NCI-H345 (cell line): ENCODE results near the gene POLN.
"Not testable (repeated sequence)": the region's sequence is repeated elsewhere in the genome, so short reads cannot be mapped to it uniquely, and the experiment has no call there.

Experiments used
- DNase-seq: peaks from one replicate; lab custom pipeline; 2025; lab: John Stamatoyannopoulos, UW

Gene POLN

DNA sequence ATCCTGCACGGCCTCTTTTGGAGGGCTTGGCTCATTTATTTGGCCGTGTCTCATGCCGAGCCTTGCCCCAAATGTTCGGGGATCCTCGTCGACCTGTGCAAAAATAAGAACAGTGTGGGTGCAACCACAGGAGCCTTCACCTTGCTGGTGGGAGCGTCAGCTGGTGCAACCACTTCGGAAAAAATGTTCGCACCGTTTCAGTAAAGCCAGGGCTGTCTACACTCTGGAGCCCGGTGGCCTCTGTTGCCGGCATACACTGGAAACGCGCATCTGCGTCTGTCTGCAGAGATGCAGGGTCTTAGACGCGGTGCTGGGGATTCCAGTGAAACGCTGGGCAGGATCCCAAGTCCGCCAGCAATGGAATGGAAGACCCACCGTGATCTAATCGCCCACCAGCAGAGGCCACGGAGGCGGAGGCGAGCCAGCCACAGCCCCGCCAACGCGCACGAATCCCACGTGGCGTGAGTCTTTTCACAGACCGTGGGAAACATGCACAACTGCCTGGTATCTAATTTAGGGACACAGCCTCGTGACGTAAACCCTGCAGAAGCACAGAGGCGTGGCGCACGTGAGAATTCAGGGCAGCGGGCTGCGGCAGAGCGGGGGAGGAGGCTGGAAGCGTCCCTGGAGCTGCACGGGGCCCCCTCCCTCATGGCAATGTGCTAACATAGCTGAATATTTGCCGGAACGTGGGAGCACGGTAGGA lies 33.8 kb upstream of the POLN start:
- no peak for DNase-seq

DNA sequence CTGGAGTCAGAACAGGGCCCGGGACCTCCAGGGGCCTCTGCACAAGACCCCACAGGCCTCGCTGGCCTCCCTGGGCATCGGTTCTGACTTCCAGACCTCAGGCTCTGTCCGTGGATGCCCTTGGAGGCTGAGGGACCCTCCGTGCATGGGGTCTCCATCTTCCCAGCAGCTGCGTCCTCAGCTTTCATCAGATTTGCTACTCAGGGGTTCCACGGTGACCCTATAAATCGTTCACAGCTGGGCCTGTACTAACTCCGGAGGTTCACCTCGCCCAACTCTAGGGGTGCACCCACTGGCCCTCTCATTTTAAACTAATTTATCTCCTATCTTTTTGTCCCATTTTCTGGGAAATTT lies 33.1 kb upstream of the POLN start:
- not testable (repeated sequence) for DNase-seq

DNA sequence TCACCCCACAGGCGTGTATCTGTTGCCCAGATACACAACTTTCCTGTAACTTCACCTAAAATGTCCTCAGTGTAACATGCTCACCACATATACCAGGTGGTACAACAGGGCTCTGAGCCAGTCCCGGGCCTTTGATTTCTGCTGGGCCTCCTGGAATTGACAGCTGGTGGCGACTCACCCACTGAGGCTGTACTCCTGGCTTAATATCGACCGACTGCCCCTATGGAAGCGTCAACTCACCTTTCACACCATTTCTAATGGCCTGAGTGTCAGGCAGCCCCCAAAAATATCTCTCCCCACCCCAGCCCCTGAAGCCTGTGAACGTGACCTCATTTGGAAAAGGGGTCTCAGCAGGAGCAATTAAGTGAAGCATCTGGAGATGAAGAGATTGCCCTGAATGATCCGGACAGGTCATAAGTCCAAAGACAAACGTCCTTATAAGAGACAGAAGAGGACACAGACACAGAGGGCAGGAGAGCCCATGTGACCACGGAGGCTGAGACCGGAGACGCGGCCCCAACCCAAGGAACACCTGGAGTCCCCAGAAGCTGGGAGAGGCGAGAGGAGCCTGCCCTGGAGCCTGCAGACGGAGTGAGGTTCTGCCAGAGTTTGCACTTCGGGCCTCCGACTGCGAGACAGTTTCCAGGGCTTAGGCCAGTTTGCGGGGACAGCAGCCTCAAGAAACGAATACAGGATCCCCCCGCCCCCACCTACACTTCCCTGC lies 32.6 kb upstream of the POLN start:
- no peak for DNase-seq

DNA sequence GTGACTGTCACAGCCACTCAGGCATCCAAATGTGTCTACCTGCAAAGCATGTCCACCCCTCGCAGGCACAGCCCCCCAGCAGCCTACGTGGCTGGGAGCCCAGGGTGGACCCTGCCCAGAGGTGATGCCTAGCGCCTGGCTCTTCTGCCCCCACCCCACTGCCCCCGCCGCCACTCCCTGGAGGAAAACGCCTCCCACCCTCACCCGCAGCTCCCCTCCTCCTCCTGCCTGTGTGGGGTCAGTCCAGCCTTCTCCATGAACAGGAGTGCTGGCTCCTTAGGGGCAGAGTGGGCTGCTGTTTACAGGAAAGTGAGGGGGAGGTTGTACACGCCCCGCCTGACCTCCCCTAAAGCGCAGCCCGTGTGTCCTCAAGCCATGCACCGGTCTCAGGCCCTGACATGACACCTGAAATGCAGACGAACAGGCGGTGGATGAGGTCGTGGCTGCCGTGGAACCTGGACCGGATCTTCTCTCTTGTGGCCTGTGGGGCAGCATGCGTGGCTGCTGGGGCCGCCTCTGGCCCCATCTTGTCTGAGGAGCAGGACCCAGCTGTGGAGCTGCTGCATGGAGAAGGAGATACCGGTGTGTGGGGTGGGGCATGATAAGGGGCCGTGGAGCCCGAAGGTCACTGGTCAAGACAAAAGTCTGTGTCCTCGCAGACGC lies 31.9 kb upstream of the POLN start:
- no peak for DNase-seq

DNA sequence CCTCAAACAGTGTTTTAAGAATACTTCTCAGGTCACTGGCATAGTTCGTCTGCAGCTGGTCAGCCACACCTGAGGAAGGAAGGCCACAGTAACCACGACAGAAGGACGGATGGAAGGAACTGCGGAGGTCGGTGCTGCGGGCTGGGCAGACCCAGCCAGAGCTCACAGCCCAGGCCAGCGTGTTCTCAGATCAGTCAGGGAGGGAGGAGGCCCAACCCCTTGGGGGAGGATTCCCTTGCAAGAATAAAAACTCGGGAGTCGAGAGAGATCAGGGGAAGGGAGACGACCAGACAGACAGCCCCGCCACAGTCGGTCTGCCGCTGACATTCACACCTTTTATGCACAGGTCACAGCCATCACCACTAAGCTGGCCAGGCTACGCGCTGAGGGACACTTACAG lies 31.3 kb upstream of the POLN start:
- DNase-seq: no peak

DNA sequence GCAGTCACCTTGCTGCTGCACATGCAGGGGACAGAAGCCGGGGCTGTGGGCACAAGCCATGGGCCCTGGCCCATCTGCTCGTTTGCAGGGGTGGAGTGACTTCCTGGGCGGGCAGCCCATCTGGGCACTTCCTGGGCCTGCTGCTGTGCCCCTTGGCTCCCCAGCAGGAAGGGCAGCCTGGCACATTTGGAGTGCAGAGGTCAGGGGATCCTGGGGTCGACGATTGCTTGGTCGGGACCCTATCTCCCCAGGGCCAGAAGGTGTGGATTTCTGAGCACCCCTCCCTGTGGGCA lies 30.9 kb upstream of the POLN start:
- DNase-seq: no peak

DNA sequence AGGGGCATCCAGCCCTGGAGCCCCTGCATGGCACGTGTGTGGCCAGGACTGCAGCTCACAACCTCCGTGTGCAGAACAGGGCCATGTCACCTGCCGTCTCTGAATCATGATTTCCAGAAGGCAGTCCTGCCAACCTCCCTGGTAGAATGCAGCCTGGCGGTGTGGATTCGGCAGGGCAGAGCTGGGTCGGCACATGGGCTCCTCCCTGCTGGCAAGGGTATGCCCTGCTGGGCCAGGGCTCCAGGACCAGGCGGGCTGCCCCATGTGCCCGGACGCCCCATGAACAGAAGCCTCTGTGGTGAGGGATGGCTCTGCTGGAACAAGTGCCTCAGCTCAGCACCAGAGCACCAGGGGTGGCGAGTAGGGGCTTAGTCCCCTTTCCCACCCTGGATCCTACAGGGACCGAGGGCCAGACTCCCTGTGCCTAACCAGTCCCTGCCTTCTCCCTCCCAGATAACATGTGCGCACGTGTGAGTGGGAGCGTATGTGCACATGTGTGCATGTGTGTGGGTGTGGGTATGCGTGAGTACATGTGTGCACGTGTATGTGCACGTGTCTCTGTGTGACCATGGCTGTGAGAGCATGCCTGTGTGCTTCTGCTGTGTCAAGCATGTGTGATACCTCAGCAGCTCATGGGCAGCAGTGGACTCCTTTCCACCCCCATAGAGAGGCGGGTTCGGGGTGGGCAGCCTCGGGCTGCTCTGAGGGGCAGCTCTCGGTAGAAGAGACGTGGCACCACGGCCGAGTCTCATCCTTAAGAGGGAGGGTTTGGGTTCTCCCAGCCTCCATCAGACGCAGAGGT lies 30.3 kb upstream of the POLN start:
- DNase-seq: no peak

DNA sequence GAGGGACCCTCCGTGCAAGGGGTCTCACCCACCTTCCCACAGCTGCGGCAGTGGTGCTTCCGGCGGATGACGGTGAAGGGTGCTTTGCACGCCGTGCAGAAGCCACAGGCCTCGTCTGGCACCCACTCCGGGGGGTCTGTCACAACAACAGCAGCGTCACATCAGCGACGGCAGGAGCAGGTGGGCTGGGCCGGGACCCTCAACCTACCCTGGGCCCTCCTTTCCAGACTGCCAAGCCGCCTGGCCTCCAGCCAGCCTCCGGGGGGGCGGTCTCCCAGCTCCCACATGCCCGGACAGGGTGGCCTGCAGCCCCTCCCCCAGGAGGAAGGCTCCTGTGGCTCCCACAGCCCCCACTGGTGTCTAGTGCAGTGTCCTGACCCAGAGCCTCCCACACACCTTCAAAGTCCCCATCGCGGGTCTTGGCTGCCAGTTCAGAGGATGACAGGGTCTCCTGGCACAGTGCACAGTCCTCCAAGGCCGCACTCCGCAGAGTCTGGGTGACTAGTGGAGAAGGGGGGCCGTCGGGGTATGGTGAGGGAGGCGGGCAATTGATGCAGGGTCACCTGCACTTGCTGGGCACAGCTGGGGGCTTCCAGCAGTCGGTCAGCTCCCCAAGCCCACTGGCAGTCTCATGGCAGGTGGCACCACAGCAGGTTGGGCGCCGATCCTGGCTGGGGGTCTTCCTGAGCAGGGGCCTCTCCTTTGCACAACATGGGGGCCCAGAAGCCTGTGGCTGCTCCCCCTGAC lies 29.5 kb upstream of the POLN start:
- DNase-seq: no peak

DNA sequence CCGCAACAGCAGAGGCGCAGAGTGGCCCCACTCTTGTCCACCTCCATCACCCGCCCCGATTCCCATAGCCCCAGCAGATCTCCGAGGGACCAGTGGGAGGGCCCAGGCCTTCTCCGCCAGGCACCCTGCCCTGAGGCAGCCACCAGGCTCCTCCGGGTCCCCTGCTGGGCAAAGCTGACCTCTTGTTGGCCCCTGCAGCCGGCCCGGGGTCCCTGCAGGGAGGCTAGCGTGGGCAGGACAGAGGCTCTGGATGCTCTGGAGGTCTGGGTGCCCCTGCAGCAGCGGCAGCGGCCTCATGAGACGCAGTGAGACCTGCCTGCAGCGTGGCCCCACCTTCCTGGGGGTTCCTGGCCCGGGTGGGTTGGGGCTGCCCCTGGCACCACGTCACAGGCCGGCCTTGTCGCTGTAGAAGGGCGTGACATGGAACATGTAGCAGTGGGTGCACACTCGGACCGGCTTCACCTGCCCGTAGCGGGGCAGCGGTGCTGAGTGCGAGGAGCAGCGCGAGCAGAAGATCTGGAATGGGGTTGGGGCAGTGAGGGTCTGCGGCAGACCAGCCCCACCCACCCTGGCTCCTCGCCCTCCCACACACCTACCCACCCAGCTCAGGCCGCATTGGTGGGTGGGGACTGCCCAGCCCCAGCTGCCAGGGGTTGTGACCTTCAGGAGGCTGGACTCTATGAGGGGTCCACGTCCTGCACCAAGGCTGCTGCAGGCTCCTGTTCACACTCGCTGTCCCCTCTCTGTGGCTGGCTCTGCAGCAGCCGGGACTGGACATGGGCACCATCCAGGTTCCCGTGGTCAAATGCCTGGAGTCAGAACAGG lies 28.6 kb upstream of the POLN start:
- no peak for DNase-seq

DNA sequence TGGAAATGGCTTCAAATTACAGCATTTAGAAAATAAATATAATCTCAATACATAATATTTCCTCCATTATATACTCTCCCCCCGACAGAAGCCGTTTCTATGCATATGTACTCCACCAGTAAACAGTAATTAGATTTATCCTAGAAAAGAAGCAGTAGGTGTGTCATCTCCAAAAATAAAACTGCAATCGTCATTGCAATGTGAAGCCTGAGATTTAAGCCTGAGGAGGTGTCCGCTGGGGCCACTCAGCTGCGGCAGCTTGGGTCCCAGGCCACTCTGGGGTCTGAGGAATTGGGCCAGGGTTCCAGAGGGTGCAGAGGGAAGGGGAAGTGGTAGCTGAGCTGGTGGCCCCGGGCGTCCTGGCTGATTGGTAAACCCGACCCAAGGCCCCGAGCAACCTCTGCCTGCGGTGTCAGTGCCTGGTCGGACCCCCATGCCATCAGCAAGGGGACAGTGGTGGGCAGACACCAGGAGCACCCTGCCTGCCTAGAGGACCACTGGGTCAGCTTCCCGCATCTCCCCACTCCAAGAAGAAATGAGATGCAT lies 27.8 kb upstream of the POLN start:
- DNase-seq: no peak

DNA sequence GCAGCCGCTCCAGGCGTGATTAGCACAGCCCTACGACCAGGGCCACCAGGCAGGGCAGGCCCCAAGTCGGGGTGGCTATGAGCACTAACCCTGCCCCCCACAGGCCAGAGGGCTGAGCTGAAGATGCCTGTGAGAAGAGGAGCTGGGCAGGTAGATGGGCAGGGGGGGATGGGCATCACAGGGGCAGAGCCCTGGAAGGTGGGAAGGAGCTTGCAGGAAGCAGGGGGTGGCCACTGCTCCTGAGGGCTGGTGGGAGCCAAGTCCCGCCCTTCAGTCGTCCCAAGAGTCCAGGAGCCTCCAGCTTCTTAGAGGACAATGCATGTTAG lies 27.2 kb upstream of the POLN start:
- no peak for DNase-seq

DNA sequence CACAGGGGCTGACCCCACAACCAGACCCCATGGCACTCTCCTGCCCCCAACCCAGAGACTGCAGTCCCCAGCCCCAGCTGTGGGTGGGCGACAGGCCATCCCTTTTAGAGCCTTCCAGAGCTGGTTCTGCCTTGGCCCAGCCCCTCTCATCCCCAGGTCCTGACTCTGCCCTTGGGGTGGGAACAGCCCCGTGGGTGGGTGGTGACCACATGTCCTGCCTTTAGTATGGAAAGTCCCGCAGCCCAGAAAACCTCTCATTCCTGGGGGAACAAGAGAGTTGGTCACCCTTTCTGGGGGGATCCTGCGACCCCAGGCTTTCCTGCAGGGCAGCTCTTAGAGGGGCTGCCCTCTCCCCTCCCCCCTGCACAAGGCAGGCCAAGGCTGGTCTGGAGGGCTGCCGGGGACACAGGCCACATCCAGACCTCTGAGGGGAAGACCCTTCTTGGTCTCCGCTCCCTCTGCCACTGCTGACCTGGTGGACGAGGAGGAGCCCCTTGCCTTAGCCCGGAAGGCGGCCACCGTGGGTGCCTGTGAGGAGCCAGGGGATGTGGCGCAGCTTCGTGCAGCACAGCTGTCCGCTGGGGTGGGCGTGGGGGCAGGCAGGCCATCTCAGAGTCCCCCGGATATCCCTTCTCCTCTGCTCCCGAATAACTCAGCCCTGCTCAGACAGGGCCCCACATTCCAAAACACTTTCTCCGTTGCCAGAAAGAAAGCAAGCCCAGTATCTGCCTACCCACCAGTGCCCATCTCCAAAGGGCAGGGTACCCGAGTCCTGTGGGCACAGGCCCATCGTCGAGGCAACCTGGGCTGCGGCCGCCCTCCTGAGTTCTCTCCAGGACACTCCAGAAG lies 26.7 kb upstream of the POLN start:
- no peak for DNase-seq

DNA sequence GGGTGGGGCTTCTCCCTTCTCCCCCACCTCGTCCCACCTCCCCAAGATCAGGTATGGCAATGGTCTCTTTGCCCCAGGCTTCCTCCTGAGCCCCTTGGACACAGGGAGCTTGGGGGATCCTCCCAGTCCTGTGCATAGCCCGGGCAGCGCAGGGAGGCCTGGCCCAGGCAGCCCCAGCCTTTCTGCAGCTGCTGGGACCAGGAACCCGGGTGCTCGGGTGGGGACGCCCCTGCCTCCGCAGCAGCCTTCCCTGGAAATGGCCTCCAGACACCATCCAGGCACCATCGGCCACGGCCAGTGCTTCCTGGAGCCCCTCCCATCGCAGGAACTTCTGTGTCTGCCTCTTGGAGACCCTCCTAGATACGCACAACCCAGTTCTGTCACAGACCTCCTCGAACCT lies 25.9 kb upstream of the POLN start:
- DNase-seq: no peak

DNA sequence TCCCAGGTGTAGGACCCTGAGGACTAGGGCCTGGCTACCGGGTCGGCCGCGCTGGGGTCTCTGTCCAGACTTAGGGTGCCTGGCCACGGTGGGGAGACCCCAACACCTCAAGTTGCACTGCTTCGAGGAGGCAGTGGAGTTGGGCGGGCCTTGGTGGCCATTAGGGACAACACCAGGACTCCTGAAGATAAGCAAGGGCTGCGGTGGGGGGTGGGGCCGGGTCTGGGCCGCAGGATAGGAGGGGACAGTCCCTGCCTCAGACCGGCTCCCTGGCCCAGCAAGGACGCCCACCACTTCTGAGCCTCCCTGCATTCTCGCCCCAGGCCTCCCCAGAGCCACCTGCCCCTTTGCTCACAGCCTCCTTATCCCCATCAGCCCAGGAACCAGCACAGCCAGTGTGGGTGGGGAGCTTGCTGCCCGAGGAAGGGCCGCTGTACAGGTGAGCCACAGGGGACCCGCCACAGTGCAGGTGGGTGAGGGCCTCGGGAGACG lies 25.4 kb upstream of the POLN start:
- DNase-seq: no peak

DNA sequence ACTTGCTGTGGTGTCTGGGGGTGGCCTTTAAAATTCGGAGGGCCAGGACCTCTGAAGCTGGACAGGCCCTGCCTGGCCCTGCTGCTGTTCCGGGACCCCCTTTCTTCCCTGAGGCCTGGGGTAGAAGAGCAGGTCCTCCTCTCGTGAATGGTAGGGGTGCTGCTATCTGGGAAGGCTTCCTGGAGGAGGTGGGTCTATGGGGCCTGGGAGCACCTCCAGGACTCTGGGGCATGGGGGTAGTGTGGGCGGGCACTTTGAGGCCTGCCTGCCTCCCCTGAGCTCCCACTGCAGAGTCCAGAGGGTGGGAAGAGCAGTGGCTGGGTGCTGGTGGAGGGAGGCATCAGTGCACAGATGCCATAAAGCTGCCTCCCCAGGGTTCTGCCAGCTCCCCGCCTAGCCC lies 24.9 kb upstream of the POLN start:
- DNase-seq: no peak

DNA sequence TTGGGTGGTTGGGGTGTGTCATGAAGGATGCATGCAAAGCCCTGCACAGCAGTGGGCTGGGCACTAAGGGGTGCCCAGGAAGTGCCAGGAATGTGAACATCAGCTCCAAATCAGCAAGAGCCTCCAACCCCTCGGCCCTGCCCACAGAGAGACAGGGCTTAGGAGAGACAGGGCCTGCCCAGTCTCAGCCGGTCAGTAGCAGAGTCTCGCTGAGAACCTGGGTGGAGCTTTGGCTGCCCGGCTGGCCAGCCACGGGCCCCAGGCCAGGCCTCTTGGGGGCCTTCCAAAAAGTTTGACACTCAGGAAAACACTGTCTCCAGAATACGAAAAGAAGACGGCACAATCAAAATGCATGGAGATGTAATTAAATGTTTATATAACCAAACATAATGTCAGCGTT lies 24.3 kb upstream of the POLN start:
- DNase-seq: no peak

DNA sequence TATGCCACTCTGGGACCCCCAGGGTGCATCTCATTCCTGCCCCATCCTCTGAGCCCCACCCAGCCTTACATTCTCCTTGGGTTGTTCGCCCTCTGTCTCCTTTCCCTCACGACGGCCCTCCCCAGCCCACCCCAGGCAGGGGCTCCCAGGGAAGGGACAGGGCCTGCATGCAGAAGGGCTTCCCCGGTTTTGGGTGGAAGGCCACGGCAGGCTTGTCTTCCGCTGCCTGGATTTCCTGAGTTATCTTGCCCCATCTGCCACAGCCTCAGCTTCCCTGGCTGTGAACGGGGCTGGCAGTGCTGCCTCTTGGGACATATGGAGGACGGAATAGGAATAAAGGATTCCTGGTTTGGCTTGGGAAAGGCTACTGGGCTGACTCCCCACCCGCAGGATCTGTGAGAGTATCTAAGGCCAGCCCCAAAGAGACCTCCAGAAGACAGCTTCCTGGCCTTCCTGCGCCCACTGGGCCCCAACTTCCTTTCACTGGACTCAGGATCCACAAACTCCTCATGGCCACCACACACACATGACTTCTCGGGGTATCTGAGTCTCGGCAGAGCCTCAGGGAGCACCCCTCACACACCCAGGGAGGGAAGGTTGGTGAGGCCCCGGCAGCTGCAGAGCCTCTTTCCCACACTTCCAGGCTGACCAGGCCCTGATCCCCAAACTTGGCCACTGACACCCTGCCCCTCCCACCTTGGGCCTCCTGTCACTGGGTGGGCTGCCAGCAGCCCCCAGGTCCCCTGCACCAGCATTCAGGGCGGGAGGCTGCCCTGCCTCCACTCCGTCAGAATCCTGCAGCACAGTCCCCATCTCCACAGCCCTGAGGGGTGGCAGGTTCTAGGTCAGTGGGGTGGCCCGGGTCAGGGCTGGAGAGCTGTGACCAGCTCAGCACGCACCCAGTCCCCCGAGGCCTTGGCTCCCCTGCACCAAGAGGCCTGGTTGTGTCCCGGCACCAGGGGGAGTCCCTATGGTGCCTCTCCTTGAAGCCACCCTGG lies 23.5 kb upstream of the POLN start:
- DNase-seq: no peak

DNA sequence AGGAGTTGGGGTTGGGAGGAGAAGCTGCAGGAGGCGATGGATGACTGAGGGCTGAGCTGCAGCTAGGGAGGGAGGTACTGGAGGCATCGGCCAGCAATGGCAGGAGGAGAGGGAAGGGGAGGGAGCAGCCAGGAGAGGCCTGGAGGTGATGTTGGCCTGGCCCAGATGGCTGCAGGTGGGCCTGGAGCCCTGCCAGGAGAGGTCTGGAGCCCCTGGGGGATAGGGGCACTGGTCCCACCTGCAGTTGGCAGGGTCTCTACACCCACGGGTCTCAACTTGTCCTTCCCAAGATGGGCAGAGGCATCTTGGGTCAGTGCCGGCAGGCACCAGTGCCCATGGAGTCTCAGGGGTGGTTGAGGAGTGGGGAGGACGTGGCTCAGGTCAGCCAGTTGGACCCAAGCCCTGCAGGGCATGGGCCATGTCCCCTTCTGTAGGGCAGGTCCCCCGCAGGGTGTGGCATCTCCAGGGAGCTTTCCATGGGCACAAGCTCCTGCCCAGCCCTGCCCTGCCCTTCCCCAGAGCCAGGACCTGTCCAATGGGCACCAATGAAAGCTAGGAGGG lies 22.6 kb upstream of the POLN start:
- DNase-seq: no peak
